PFSK-1 (cell line): Measurements from ENCODE around the gene GSG1L.

Experiments used
- FOXP2 ChIP-seq: optimal IDR thresholded peaks from 2 replicates; pipeline ENCODE3; 2011; ENCODE audit warnings: borderline replicate concordance, control low read depth, inconsistent platforms; ENCODE audit not compliant: insufficient read depth; ENCODE audit errors: extremely low read length, extremely low read depth
- POLR2AphosphoS5 ChIP-seq: IDR thresholded peaks from 2 replicates; pipeline ENCODE4 v1.6.1; 2012; ENCODE audit warnings: low read depth, mild to moderate bottlenecking, control low read depth, low read length, moderate library complexity
- SIN3A ChIP-seq: IDR thresholded peaks from 2 replicates; pipeline ENCODE4 v1.6.1; 2012; ENCODE audit warnings: mild to moderate bottlenecking, low read length, moderate library complexity, borderline replicate concordance; ENCODE audit not compliant: insufficient read depth
- TAF1 ChIP-seq: IDR thresholded peaks from 2 replicates; pipeline ENCODE4 v1.6.1; 2012; ENCODE audit warnings: low read length, control low read depth, borderline replicate concordance; ENCODE audit not compliant: insufficient read depth
- TF ChIP-seq, protein P1 (sequence below), 2 experiments: IDR thresholded peaks; 2 replicates each; pipeline versions ENCODE4 v1.6.1 to v1.8.0; 2011 to 2012; ENCODE audit warnings: low read depth in 2 of 2, low read length in 2 of 2, control low read depth in 1 of 2, inconsistent platforms in 1 of 2, mild to moderate bottlenecking in 1 of 2, moderate library complexity in 1 of 2; ENCODE audit not compliant: insufficient read depth in 1 of 2

The GSG1L gene

DNA sequence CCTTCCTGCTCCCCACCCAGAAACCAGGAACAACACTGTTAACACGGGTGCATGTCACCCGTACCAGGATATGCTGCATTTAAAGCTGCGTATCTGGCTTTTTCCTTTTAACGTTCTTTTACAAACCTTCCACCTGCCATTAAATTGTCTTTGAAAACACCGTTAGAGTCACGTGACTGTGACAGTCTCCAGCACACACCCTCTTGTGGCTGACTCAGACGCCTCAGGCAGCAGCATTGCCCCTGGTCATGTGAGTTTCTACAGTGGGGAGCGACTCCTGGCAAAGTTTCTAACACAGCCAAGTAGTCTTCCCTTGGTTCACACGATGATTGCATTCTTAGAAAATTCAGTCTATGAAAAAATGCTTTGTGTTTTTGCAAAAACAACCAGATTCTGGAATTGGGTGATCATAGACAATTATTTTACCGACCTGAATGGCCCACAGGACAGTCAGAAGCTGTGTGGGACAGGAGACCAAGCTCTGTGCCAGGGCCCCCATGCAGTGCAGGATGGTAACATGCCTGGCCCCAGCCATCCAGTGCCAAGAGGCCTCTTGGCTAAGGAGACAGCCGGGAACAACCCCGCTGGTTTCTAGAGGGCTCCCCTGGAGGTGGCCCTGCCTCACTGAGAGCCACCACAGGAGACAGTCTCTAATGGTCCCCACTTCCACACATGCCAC, 314.5 kb downstream of the GSG1L start:
- TF ChIP-seq TAF1, result no peak
- no peak for TF ChIP-seq FOXP2
- TF ChIP-seq, protein P1, sequence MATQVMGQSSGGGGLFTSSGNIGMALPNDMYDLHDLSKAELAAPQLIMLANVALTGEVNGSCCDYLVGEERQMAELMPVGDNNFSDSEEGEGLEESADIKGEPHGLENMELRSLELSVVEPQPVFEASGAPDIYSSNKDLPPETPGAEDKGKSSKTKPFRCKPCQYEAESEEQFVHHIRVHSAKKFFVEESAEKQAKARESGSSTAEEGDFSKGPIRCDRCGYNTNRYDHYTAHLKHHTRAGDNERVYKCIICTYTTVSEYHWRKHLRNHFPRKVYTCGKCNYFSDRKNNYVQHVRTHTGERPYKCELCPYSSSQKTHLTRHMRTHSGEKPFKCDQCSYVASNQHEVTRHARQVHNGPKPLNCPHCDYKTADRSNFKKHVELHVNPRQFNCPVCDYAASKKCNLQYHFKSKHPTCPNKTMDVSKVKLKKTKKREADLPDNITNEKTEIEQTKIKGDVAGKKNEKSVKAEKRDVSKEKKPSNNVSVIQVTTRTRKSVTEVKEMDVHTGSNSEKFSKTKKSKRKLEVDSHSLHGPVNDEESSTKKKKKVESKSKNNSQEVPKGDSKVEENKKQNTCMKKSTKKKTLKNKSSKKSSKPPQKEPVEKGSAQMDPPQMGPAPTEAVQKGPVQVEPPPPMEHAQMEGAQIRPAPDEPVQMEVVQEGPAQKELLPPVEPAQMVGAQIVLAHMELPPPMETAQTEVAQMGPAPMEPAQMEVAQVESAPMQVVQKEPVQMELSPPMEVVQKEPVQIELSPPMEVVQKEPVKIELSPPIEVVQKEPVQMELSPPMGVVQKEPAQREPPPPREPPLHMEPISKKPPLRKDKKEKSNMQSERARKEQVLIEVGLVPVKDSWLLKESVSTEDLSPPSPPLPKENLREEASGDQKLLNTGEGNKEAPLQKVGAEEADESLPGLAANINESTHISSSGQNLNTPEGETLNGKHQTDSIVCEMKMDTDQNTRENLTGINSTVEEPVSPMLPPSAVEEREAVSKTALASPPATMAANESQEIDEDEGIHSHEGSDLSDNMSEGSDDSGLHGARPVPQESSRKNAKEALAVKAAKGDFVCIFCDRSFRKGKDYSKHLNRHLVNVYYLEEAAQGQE (IDR thresholded peaks at IDR 0.05; ENCODE audit: insufficient read depth in 1 of 2, low read depth in 2 of 2, low read length in 2 of 2), result no peak
- no peak for TF ChIP-seq SIN3A

DNA sequence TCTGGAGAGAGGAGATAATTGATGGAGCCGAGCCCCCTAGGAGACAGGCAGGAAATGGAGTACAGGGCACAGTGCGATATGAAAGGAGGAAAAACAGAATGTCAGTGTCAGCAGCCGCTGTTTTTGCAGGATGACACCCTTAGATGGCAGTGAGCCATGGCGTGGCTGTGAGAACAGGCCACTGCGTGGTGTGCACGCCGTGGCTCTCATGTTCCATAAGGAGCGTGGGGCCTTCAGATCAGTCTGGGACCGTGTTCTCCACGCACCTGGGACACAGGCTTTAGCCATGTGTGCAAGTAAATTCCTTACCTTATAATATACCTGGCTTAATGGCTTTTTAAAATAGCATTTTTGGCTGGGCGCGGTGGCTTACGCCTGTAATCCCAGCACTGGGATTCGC, 315.6 kb downstream of the GSG1L start:
- TF ChIP-seq FOXP2 (no peak), POLR2AphosphoS5 (no peak), SIN3A (no peak)
- TF ChIP-seq, protein P1 (IDR thresholded peaks at IDR 0.05; ENCODE audit: insufficient read depth in 1 of 2, low read depth in 2 of 2, low read length in 2 of 2), result no peak

DNA sequence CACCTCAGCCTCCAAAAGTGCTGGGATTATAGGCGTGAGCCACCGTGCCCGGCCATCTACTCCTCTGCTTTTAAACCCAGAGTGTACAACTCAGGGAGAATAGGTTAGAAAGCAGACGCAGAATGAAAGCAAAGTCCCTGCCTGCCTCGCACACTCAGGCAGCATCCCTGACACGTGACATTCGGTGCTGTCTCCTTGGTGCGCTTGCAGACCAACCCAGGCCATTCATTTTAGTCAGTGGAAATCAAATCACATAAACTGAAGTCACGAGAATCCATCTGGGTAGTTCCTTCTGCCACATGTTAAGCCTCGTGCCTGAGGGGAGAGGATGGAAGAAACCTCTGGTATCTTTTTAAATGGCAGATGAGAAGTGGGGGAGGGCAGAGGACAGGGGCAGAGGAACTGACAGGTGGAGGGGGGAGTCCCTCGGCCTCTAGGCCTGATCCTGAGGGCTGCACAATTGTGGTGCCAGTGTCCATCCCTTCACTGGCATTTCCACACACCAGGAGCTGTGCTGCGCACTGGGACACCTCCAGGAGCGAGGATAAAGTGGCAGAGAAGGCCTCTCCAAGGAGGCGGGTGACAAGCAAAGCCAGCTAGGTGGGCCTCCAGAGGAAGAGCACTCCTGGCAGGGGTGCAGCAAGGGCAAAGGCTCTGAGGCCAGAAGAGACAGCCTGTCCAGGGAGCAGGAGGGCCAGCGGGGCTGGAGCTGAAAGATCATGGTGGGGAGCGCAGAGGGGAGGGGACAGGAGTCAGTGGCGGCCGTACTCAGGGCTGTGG, 317.2 kb downstream of the GSG1L start:
- no peak for TF ChIP-seq FOXP2
- no peak for TF ChIP-seq POLR2AphosphoS5
- TF ChIP-seq, protein P1 (IDR thresholded peaks at IDR 0.05; ENCODE audit: insufficient read depth in 1 of 2, low read depth in 2 of 2, low read length in 2 of 2), result no peak
- no peak for TF ChIP-seq TAF1
- TF ChIP-seq SIN3A, result no peak

DNA sequence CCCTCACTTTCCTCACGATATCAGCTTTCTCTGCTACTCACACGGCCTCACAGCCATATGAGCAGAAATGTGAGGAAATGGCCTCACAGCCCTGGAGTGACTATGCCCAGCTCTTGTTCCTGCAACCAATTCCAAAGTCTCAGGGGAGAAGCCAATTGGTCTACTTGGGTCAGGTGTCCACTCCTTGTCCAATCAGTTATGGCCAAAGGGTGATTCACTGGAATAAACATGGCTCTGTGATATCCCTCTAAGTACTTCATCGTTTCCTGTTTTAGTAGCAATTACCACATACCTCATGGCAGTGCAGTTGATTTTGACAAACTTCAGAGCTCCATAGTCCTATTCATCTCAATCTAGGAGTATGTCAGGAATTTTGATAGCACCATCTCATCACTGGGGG, 318.2 kb downstream of the GSG1L start:
- TF ChIP-seq FOXP2 (no peak), POLR2AphosphoS5 (no peak), SIN3A (no peak), TAF1 (no peak)
- TF ChIP-seq, protein P1 (IDR thresholded peaks at IDR 0.05; ENCODE audit: insufficient read depth in 1 of 2, low read depth in 2 of 2, low read length in 2 of 2), result no peak

DNA sequence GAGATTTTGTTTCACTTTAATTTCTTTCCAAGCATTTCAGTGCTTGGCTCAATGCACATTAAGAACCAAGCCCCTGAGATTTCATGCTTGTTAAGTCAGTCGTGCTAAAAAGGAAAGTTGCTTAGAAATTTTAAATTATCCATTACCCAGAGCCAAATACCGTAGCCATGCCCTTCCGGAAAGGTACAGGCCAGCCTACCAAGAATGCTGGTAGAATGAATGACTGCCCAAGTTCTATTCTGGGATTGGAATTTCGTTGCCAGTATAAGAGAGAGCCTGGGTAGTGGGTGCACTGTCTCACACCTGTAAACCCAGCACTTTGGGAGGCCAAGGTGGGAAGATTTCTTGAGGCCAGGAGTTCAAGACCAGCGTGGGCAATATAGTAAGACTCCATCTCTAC, 319.6 kb downstream of the GSG1L start:
- TF ChIP-seq, protein P1 (IDR thresholded peaks at IDR 0.05; ENCODE audit: insufficient read depth in 1 of 2, low read depth in 2 of 2, low read length in 2 of 2), result no peak
- no peak for TF ChIP-seq POLR2AphosphoS5
- no peak for TF ChIP-seq TAF1
